SK-N-SH treated with all-trans-retinoic acid at 6 μM for 48 hours (cell line): Measurements from ENCODE around the gene FLOT2.

ENCODE experiments used
- ATAC-seq: fragments of 200-7000 bp; cut with Tn5 transposase; 3 replicates; pipeline ENCODE4 v1.9.1; 2020; ENCODE audit warnings: mild to moderate bottlenecking, moderate library complexity
- ARNTL ChIP-seq: fragments of 450-650 bp; formaldehyde crosslinking; IDR thresholded peaks from 2 replicates; pipeline ENCODE4 v1.5.0; 2020; ENCODE audit warnings: low read depth, mild to moderate bottlenecking, moderate library complexity, borderline replicate concordance
- BACH2 ChIP-seq: fragments of 250-450 bp; sonication (Bioruptor Pico); IDR thresholded peaks from 2 replicates; pipeline ENCODE4 v1.9.0; 2021; ENCODE audit warnings: mild to moderate bottlenecking, borderline replicate concordance
- CSDC2 ChIP-seq: fragments of 250-450 bp; sonication (Bioruptor Pico); IDR thresholded peaks from 2 replicates; pipeline ENCODE4 v1.5.0; 2020; ENCODE audit warnings: mild to moderate bottlenecking, moderate library complexity
- ESRRG ChIP-seq: fragments of 250-450 bp; sonication (Bioruptor Pico); IDR thresholded peaks from 2 replicates; pipeline ENCODE4 v1.6.1; 2021; ENCODE audit warnings: mild to moderate bottlenecking
- GLIS3 ChIP-seq: fragments of 250-450 bp; sonication (Bioruptor Pico); IDR thresholded peaks from 2 replicates; pipeline ENCODE4 v1.5.0; 2020; ENCODE audit warnings: mild to moderate bottlenecking, moderate library complexity
- ISL1 ChIP-seq: fragments of 250-450 bp; sonication (Bioruptor Pico); IDR thresholded peaks from 2 replicates; pipeline ENCODE4 v2.1.2; 2022; ENCODE audit warnings: mild to moderate bottlenecking, moderate library complexity
- OSR1 ChIP-seq: fragments of 250-450 bp; sonication (Bioruptor Pico); IDR thresholded peaks from 2 replicates; pipeline ENCODE4 v1.8.0; 2022; ENCODE audit warnings: moderate library complexity, mild to moderate bottlenecking, inconsistent platforms
- PPARA ChIP-seq: fragments of 250-450 bp; sonication (Bioruptor Pico); IDR thresholded peaks from 2 replicates; pipeline ENCODE4 v1.5.0; 2020; ENCODE audit warnings: mild to moderate bottlenecking, borderline replicate concordance
- RARB ChIP-seq: fragments of 250-450 bp; sonication (Bioruptor Pico); IDR thresholded peaks from 2 replicates; pipeline ENCODE4 v1.8.0; 2021; ENCODE audit warnings: mild to moderate bottlenecking, moderate library complexity
- SNAI2 ChIP-seq: fragments of 250-450 bp; sonication (Bioruptor Pico); IDR thresholded peaks from 2 replicates; pipeline ENCODE4 v1.5.0; 2020; ENCODE audit warnings: mild to moderate bottlenecking, moderate library complexity
- TCF4 ChIP-seq: fragments of 250-450 bp; sonication (Bioruptor Pico); IDR thresholded peaks from 2 replicates; pipeline ENCODE4 v1.8.0; 2021; ENCODE audit warnings: mild to moderate bottlenecking, moderate library complexity, borderline replicate concordance
- TOX ChIP-seq: fragments of 250-450 bp; sonication (Bioruptor Pico); IDR thresholded peaks from 2 replicates; pipeline ENCODE4 v1.8.0; 2021; ENCODE audit warnings: mild to moderate bottlenecking, moderate library complexity, borderline replicate concordance
- ZC3H10 ChIP-seq: fragments of 250-450 bp; sonication (Bioruptor Pico); IDR thresholded peaks from 2 replicates; pipeline ENCODE4 v1.5.1; 2021; ENCODE audit warnings: mild to moderate bottlenecking, moderate library complexity
- ZFP3 ChIP-seq: fragments of 250-450 bp; sonication (Bioruptor Pico); IDR thresholded peaks from 2 replicates; pipeline ENCODE4 v1.5.0; 2020; ENCODE audit warnings: mild to moderate bottlenecking, moderate library complexity
- ZFP30 ChIP-seq: fragments of 450-650 bp; formaldehyde crosslinking; IDR thresholded peaks from 2 replicates; pipeline ENCODE4 v1.5.0; 2022; ENCODE audit warnings: mild to moderate bottlenecking, moderate library complexity
- ZNF565 ChIP-seq: fragments of 450-650 bp; formaldehyde crosslinking; conservative IDR thresholded peaks from 2 replicates; pipeline ENCODE4 v1.5.0; 2020; ENCODE audit warnings: low read depth, mild to moderate bottlenecking, moderate library complexity
- ZNF70 ChIP-seq: fragments of 450-650 bp; formaldehyde crosslinking; IDR thresholded peaks from 2 replicates; pipeline ENCODE4 v1.5.0; 2020; ENCODE audit warnings: mild to moderate bottlenecking, moderate library complexity
- TF ChIP-seq, protein P1 (sequence below): fragments of 250-450 bp; sonication (Bioruptor Pico); IDR thresholded peaks from 2 replicates; pipeline ENCODE4 v1.5.0; 2020; ENCODE audit warnings: mild to moderate bottlenecking, moderate library complexity
- TF ChIP-seq, protein P2 (sequence below): fragments of 250-450 bp; sonication (Bioruptor Pico); IDR thresholded peaks from 2 replicates; pipeline ENCODE4 v1.5.1; 2020; ENCODE audit warnings: low read depth, mild to moderate bottlenecking, moderate library complexity
- TF ChIP-seq, protein P3 (sequence below): fragments of 250-450 bp; sonication (Bioruptor Pico); IDR thresholded peaks from 2 replicates; pipeline ENCODE4 v1.5.1; 2021; ENCODE audit warnings: mild to moderate bottlenecking, moderate library complexity
- TF ChIP-seq, protein P4 (sequence below): fragments of 250-450 bp; sonication (Bioruptor Pico); IDR thresholded peaks from 2 replicates; pipeline ENCODE4 v1.8.0; 2021; ENCODE audit warnings: low read depth, mild to moderate bottlenecking, moderate library complexity, borderline replicate concordance

The FLOT2 gene

DNA sequence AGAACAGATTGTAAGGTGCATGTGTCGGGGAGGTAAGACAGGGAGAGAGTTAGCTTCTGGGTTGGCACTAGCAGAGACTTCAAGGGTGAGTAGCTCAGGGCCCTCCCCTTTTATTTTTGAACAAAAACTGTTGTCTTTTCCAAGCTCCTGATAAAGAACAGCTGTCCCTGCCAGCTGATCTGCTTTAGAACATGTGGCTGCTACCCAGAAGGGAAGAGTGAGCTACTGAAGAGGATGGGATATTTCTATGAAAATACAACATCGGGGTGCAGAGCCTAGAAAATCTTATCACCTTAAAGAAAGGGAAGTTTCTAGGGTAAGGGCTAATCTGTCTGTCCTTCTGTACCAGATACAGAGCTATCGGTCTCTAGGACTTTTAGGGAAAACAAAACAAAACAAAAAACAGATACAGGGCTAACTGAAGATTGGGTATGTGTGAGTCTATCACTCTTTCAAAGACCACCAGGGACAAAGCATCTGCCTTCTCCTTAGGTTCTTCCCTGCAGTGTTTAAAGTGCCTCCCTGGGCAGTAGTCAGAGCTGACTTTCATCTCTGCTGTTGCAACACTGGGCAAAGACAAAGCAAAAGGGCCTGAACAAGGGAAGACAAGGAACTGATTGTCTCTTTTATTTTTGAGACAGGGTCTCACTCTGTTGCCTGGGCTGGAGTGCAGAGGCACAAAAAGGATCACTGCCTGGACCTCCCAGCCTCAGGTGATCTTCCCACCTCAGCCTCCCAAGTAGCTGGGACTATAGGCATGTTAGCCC, 10.4 kb upstream of the FLOT2 start:
- TF ChIP-seq, protein P1, sequence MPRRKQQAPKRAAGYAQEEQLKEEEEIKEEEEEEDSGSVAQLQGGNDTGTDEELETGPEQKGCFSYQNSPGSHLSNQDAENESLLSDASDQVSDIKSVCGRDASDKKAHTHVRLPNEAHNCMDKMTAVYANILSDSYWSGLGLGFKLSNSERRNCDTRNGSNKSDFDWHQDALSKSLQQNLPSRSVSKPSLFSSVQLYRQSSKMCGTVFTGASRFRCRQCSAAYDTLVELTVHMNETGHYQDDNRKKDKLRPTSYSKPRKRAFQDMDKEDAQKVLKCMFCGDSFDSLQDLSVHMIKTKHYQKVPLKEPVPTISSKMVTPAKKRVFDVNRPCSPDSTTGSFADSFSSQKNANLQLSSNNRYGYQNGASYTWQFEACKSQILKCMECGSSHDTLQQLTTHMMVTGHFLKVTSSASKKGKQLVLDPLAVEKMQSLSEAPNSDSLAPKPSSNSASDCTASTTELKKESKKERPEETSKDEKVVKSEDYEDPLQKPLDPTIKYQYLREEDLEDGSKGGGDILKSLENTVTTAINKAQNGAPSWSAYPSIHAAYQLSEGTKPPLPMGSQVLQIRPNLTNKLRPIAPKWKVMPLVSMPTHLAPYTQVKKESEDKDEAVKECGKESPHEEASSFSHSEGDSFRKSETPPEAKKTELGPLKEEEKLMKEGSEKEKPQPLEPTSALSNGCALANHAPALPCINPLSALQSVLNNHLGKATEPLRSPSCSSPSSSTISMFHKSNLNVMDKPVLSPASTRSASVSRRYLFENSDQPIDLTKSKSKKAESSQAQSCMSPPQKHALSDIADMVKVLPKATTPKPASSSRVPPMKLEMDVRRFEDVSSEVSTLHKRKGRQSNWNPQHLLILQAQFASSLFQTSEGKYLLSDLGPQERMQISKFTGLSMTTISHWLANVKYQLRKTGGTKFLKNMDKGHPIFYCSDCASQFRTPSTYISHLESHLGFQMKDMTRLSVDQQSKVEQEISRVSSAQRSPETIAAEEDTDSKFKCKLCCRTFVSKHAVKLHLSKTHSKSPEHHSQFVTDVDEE (CRISPR knock-in tag): no peak
- TF ChIP-seq GLIS3 (CRISPR knock-in tag) (no peak), RARB (no peak), ZC3H10 (CRISPR knock-in tag) (no peak), TCF4 (CRISPR knock-in tag) (no peak), PPARA (no peak), ZFP3 (no peak), BACH2 (no peak), ZFP30 (CRISPR knock-in tag) (no peak), OSR1 (CRISPR knock-in tag) (no peak), ZNF565 (CRISPR knock-in tag) (no peak), ARNTL (CRISPR knock-in tag) (no peak), CSDC2 (CRISPR knock-in tag) (no peak), TOX (CRISPR knock-in tag) (no peak), SNAI2 (CRISPR knock-in tag) (no peak), ZNF70 (CRISPR knock-in tag) (no peak), ESRRG (no peak)
- TF ChIP-seq, protein P2, sequence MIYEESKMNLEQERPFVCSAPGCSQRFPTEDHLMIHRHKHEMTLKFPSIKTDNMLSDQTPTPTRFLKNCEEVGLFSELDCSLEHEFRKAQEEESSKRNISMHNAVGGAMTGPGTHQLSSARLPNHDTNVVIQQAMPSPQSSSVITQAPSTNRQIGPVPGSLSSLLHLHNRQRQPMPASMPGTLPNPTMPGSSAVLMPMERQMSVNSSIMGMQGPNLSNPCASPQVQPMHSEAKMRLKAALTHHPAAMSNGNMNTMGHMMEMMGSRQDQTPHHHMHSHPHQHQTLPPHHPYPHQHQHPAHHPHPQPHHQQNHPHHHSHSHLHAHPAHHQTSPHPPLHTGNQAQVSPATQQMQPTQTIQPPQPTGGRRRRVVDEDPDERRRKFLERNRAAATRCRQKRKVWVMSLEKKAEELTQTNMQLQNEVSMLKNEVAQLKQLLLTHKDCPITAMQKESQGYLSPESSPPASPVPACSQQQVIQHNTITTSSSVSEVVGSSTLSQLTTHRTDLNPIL (CRISPR knock-in tag): no peak
- ATAC-seq: no peak

DNA sequence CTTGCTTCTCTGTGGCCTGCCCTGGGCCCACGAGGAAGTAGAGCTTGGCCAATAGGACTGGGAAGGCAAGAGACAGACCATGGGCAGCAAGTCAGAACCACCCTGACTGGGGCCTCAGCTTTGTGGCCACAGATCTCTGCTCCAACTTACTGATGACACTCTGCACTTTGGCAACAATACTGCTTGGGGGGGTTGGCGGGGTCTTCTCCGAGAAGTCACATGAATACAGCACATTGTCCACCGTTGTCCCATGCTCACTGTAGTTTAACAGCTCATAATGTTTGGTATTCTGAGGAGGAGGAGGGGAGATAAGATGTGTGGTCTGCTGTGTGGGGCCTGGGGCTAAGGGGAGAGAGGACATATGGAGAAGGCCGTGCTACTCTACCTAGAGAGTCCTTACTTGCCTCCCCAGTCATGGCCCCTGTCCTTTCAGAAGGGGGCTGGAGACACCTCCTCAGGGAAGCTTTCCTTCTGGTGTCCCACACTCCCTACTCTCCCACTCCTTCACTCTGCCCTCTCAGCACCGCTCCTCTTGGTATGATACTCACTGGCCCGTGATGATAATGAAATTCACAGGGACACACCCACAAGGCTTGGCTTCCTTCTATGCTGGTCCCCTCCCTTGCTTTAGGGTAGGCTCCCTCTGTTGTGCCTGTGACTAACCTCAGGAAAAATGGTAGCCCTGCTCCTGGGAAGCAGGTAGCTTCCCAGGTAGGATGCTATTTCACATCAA, 9.3 kb upstream of the FLOT2 start:
- no peak for ATAC-seq
- no peak for TF ChIP-seq CSDC2 (CRISPR knock-in tag)
- no peak for TF ChIP-seq ISL1 (CRISPR knock-in tag)
- TF ChIP-seq, protein P2 (CRISPR knock-in tag): no peak
- TF ChIP-seq ARNTL (CRISPR knock-in tag): no peak
- TF ChIP-seq ZNF70 (CRISPR knock-in tag): no peak
- TF ChIP-seq PPARA: no peak
- TF ChIP-seq SNAI2 (CRISPR knock-in tag): no peak
- TF ChIP-seq, protein P3, sequence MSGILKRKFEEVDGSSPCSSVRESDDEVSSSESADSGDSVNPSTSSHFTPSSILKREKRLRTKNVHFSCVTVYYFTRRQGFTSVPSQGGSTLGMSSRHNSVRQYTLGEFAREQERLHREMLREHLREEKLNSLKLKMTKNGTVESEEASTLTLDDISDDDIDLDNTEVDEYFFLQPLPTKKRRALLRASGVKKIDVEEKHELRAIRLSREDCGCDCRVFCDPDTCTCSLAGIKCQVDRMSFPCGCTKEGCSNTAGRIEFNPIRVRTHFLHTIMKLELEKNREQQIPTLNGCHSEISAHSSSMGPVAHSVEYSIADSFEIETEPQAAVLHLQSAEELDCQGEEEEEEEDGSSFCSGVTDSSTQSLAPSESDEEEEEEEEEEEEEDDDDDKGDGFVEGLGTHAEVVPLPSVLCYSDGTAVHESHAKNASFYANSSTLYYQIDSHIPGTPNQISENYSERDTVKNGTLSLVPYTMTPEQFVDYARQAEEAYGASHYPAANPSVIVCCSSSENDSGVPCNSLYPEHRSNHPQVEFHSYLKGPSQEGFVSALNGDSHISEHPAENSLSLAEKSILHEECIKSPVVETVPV (CRISPR knock-in tag): no peak
- TF ChIP-seq TCF4 (CRISPR knock-in tag): no peak
- no peak for TF ChIP-seq TOX (CRISPR knock-in tag)
- no peak for TF ChIP-seq ZFP3
- TF ChIP-seq, protein P1 (CRISPR knock-in tag): no peak
- no peak for TF ChIP-seq RARB
- no peak for TF ChIP-seq ZFP30 (CRISPR knock-in tag)
- TF ChIP-seq, protein P4, sequence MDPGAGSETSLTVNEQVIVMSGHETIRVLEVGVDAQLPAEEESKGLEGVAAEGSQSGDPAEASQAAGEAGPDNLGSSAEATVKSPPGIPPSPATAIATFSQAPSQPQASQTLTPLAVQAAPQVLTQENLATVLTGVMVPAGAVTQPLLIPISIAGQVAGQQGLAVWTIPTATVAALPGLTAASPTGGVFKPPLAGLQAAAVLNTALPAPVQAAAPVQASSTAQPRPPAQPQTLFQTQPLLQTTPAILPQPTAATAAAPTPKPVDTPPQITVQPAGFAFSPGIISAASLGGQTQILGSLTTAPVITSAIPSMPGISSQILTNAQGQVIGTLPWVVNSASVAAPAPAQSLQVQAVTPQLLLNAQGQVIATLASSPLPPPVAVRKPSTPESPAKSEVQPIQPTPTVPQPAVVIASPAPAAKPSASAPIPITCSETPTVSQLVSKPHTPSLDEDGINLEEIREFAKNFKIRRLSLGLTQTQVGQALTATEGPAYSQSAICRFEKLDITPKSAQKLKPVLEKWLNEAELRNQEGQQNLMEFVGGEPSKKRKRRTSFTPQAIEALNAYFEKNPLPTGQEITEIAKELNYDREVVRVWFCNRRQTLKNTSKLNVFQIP (CRISPR knock-in tag): no peak
- TF ChIP-seq OSR1 (CRISPR knock-in tag): no peak
- no peak for TF ChIP-seq ESRRG
- TF ChIP-seq GLIS3 (CRISPR knock-in tag): no peak
